Measurements from ENCODE around the gene CMTM5. TPM values are rescaled to one million over a fixed set of nuclear protein-coding genes. Genes with fewer than 3 reads are reported as not detected.
"Not testable (repeated sequence)": the region's sequence is repeated elsewhere in the genome, so short reads cannot be mapped to it uniquely, and the experiment has no call there.

CMTM5 gene
- total RNA-seq, 1 donor from 2014 or later: not detected

DNA sequence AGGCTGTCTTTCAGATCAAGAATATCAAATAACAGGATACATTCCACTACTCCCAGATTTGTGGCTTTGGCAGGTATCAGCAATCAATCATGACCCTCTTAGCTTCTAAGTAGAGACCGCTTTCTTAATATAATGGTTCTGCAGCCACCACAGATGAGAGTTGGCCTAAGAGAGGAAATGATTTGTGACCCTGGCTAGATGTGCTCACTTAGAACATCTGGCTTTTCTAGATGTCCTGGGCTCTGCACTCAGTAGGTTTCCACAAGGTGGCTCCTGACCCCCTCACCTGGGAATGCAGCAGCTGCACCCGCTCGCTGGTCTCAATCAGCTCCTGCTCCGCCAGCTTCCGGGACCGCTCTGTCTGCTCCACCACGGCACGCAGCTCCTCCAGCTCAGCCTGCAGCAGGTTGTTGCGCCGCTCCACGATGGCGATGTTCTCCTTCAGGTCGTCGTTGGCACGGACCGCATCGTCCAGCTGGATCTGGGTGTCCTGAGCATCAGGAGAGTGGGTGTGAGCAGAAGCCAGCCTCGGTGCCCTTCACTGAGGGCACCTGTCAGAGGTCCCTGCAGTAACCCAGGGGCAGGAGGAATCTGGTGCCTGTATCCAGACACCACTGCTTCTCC lies 8.9 kb downstream of the CMTM5 start:
- Mint-ChIP-seq H3K27me3 (ENCODE audit: low read depth) (peaks cover 43% of the 10 kb centered on the region), H3K4me1 (peaks cover 4% of the 10 kb centered on the region), H3K9me3 (no peaks in the 10 kb centered on the region), H3K27ac (no peak overlapping the region), H3K4me3 (no peak overlapping the region), H3K36me3 (no peaks in the 10 kb centered on the region)
- TF ChIP-seq, protein P1, sequence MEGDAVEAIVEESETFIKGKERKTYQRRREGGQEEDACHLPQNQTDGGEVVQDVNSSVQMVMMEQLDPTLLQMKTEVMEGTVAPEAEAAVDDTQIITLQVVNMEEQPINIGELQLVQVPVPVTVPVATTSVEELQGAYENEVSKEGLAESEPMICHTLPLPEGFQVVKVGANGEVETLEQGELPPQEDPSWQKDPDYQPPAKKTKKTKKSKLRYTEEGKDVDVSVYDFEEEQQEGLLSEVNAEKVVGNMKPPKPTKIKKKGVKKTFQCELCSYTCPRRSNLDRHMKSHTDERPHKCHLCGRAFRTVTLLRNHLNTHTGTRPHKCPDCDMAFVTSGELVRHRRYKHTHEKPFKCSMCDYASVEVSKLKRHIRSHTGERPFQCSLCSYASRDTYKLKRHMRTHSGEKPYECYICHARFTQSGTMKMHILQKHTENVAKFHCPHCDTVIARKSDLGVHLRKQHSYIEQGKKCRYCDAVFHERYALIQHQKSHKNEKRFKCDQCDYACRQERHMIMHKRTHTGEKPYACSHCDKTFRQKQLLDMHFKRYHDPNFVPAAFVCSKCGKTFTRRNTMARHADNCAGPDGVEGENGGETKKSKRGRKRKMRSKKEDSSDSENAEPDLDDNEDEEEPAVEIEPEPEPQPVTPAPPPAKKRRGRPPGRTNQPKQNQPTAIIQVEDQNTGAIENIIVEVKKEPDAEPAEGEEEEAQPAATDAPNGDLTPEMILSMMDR (IDR thresholded peaks at IDR 0.05; ENCODE audit: unreplicated experiment): no peak
- no peak for DNase-seq (ENCODE audit: low spot score in 2 of 2, unreplicated experiment in 2 of 2)

DNA sequence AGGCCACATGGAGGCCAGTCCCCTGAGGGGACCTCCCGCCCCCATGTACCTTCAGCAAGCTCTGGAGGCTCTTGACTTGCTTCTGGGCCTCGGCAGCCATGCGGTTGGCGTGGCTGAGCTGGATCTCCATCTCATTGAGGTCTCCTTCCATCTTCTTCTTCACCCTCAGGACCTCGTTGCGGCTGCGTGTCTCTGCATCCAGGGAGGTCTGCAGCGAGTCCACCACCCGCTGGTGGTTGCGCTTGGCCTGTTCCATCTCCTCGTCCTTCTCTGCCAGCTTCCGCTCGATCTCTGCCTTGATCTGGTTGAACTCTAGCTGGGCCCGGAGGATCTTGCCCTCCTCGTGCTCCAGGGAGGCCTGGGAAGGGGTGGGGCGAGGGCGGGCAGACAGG lies 9.4 kb downstream of the CMTM5 start:
- not testable (repeated sequence) for DNase-seq (ENCODE audit: low spot score in 2 of 2, unreplicated experiment in 2 of 2); H3K4me3 Mint-ChIP-seq; H3K36me3 Mint-ChIP-seq; H3K27ac Mint-ChIP-seq; H3K9me3 Mint-ChIP-seq; H3K4me1 Mint-ChIP-seq
- H3K27me3 Mint-ChIP-seq (ENCODE audit: low read depth): peaks cover 43% of the 10 kb centered on the region

DNA sequence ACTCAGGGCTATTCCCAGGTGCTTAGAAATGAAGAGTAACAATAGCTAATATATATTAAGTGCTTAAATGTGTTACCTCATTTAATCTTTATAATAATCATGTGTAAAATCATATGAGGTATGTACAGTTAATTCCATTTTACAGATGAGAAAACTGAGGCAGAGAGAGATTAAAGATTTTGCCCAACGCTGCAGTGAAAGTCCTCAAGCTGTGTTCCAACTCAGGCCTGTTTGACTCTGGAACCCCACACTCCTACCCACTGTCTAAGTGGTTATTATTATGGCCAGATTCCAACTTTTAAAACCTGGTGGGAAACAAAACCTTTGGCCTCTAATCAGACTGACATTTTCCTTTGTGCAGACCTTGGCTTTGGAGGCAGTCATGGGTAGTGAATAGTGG lies 10.2 kb downstream of the CMTM5 start:
- no peak for DNase-seq (ENCODE audit: low spot score in 2 of 2, unreplicated experiment in 2 of 2)
- Mint-ChIP-seq H3K4me3 (no peak overlapping the region), H3K27ac (no peak overlapping the region), H3K36me3 (no peaks in the 10 kb centered on the region), H3K27me3 (ENCODE audit: low read depth) (peaks cover 39% of the 10 kb centered on the region), H3K4me1 (peaks cover 4% of the 10 kb centered on the region), H3K9me3 (no peaks in the 10 kb centered on the region)
- TF ChIP-seq, protein P1 (IDR thresholded peaks at IDR 0.05; ENCODE audit: unreplicated experiment): no peak

DNA sequence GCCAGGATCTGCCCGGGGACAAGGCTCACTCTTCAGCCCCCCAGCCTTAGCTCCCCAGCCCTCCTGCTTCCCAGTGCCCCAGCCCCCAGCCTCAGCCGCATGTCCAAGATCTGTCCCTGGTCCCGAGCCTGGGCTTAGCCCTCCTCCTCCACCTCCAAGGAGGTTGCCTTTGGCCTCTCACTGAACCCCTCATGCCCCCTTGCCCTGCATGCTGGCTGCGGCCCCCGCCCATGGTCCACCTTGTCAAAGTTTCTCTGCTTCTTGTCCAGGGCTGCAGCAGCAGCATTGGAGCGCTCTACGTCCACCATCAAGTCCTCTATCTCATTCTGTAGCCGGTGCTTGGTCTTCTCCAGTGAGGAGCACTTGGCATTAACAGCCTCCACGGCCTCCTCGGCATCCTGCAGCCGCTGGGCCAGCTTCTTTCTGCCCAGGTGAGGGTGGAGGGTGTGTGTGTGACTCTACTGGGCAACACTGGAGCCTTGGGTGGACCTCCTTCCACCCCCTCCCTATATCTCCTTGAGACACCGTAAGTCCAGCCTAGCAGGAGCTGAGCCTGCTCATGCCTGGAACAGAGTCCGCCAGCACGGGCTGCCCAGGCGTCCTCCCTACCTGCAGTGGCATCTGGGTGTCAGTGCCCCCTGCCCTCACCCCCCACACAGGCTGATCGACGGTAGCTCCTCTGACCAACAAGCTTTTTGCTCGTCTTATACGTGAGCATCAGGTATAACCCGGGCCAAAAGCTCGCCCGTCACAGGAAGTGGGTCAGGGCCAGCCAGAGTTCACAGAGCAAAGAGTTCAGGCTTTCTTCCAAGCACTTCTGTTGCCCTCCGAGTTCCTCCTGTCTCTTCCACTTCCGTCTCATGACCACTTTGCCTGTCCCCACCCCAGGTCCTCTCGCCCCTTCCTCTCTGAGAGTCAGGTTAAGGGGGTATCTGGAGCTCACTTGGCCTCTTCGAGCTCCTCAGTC lies 11.4 kb downstream of the CMTM5 start:
- no peak for DNase-seq (ENCODE audit: low spot score in 2 of 2, unreplicated experiment in 2 of 2)
- no peak overlapping the region for H3K27ac Mint-ChIP-seq
- H3K36me3 Mint-ChIP-seq: no peaks in the 10 kb centered on the region
- TF ChIP-seq, protein P1 (IDR thresholded peaks at IDR 0.05; ENCODE audit: unreplicated experiment): no peak
- H3K4me1 Mint-ChIP-seq: peaks cover 4% of the 10 kb centered on the region
- H3K9me3 Mint-ChIP-seq: no peaks in the 10 kb centered on the region
- peaks cover 41% of the 10 kb centered on the region for H3K27me3 Mint-ChIP-seq (ENCODE audit: low read depth)
- no peak overlapping the region for H3K4me3 Mint-ChIP-seq

DNA sequence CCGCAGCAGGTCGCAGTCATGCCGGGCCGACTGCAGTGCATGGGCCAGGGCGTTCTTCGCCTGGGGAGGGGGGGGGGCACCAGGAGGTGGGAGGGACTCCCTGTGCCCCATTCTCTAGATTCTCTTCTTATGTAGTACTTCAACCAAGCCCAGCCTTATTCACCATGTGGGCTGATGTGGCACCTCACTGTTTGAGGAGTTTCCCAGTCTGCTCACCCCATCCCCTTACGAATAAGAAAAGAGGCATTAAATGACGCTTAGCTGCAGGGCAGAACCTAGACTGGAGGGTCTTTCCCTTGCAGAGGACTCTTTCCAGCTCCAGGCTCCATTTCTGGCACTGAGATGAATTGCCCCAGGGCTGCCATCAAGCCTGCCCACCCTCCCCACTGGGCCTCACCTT lies 12.2 kb downstream of the CMTM5 start:
- no peak overlapping the region for H3K27ac Mint-ChIP-seq
- H3K4me1 Mint-ChIP-seq: peaks cover 4% of the 10 kb centered on the region
- no peaks in the 10 kb centered on the region for H3K9me3 Mint-ChIP-seq
- DNase-seq (ENCODE audit: low spot score in 2 of 2, unreplicated experiment in 2 of 2): no peak
- TF ChIP-seq, protein P1 (IDR thresholded peaks at IDR 0.05; ENCODE audit: unreplicated experiment): no peak
- H3K4me3 Mint-ChIP-seq: no peak overlapping the region
- peaks cover 45% of the 10 kb centered on the region for H3K27me3 Mint-ChIP-seq (ENCODE audit: low read depth)
- H3K36me3 Mint-ChIP-seq: no peaks in the 10 kb centered on the region

DNA sequence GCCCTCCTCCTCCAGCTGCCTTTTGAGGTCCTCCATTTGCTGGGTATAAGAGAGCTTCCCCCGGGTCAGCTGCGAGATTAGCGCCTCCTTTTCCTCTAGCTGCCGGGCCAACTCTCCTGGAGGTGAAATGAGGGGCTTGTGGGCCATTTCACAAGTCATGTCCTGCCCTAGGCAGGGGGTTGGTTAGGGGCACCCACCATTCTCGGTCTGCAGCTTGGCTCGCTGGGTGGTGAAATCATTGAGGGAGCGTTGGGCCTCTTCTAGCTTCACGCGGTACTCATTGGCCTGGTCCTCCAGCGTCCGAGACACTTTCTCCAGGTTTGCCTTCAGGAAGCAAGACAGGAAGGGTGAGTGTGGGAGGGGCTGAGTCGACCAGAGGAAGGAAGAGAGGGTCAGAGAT lies 12.6 kb downstream of the CMTM5 start:
- peaks cover 4% of the 10 kb centered on the region for H3K4me1 Mint-ChIP-seq
- H3K27me3 Mint-ChIP-seq (ENCODE audit: low read depth): peaks cover 49% of the 10 kb centered on the region
- H3K4me3 Mint-ChIP-seq: no peak overlapping the region
- no peak for DNase-seq (ENCODE audit: low spot score in 2 of 2, unreplicated experiment in 2 of 2)
- TF ChIP-seq, protein P1 (IDR thresholded peaks at IDR 0.05; ENCODE audit: unreplicated experiment): no peak
- no peaks in the 10 kb centered on the region for H3K36me3 Mint-ChIP-seq
- H3K9me3 Mint-ChIP-seq: no peaks in the 10 kb centered on the region
- H3K27ac Mint-ChIP-seq: no peak overlapping the region

DNA sequence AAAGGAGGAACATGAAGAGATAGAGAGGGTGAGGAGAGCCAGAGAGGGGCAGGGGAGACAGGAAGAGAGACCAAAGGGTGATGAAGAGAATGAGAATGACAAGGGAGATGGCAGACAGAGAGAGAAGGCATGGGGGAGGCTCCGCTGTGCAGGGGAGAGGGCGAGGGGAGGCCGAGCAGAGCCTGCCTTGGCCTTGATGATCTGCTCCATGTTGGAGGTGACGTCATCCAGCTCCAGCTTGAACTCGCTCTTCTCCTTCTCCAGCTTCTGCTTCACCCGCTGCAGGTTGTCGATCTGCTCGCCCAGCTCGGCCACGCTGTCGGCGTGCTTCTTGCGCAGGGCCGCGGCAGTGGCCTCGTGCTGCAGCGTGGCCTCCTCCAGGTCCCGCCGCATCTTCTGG lies 13.0 kb downstream of the CMTM5 start:
- H3K27ac Mint-ChIP-seq; H3K4me1 Mint-ChIP-seq; H3K36me3 Mint-ChIP-seq; H3K9me3 Mint-ChIP-seq; DNase-seq (ENCODE audit: low spot score in 2 of 2, unreplicated experiment in 2 of 2); H3K4me3 Mint-ChIP-seq: not testable (repeated sequence)
- H3K27me3 Mint-ChIP-seq (ENCODE audit: low read depth): peaks cover 51% of the 10 kb centered on the region
